Measurements from ENCODE around the gene CD8A.

DNA sequence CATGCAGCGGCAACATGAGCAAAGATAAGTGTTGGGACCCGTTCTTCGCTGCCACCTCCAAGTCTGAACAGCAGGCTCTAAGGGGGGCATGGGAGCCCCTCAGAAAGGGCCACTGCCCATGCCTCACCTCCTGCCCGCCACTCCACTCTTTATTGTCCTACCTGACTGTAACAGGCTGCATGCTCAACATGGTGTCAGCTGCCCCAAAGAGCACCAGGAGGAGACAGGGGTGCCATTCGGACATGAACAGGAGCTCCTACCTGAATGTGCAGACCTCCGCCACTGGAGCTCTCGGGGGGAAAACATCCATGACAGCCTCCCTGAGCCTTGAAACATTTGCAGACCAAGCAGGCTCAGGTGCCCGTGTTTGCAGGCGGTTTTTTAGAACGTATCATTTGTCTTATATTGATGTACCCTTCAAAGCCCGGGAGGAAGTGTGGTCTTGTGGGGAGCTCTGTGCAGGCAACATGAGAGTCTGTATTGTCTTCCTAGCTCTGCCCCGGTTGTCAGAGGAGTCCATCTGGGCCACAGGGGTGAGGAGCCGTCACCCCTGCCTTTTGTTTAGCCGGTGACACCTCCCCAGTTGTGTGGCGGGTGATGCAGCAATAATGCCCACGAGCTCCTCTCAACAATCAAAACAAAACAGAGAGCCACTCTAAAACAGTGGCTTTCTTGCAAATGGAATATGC, 35.1 kb upstream of the CD8A start:
- no peak for TF ChIP-seq POLR2A (IDR thresholded peaks at IDR 0.05; ENCODE audit: extremely low read depth, insufficient read length)
- TF ChIP-seq, protein P1, sequence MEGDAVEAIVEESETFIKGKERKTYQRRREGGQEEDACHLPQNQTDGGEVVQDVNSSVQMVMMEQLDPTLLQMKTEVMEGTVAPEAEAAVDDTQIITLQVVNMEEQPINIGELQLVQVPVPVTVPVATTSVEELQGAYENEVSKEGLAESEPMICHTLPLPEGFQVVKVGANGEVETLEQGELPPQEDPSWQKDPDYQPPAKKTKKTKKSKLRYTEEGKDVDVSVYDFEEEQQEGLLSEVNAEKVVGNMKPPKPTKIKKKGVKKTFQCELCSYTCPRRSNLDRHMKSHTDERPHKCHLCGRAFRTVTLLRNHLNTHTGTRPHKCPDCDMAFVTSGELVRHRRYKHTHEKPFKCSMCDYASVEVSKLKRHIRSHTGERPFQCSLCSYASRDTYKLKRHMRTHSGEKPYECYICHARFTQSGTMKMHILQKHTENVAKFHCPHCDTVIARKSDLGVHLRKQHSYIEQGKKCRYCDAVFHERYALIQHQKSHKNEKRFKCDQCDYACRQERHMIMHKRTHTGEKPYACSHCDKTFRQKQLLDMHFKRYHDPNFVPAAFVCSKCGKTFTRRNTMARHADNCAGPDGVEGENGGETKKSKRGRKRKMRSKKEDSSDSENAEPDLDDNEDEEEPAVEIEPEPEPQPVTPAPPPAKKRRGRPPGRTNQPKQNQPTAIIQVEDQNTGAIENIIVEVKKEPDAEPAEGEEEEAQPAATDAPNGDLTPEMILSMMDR (IDR thresholded peaks at IDR 0.05; ENCODE audit: low read depth, low read length), result no peak

All from NB4 (cell line).